CD14-positive monocyte (primary cell): Measurements from ENCODE around the gene IGLL1. TPM values are rescaled to one million over a fixed set of nuclear protein-coding genes. Genes with fewer than 3 reads are reported as not detected.

ENCODE experiments used
- DNase-seq, 3 donors: peaks; one replicate each; pipeline ENCODE4 v3.0.0-alpha.2; 2011 to 2022
- H2AFZ ChIP-seq: 2 replicates; pipeline ENCODE4 v1.6.0; 2012; ENCODE audit warnings: mild to moderate bottlenecking, low read depth, low read length, inconsistent platforms; ENCODE audit not compliant: insufficient read depth, poor library complexity, severe bottlenecking
- H3K27ac ChIP-seq, 2 donors: 1 replicate in 1 of 2; 2 replicates in 1 of 2; pipeline ENCODE4 v1.5.1; 2012 to 2013; ENCODE audit warnings: low read length in 2 of 2, control low read depth in 1 of 2, inconsistent platforms in 1 of 2, low read depth in 1 of 2, mild to moderate bottlenecking in 1 of 2
- H3K27me3 ChIP-seq, 2 donors: one replicate each; pipeline versions ENCODE4 v1.6.0 to v1.6.1; 2011 to 2013; ENCODE audit warnings: low read length in 2 of 2; ENCODE audit not compliant: control insufficient read depth in 2 of 2, insufficient read depth in 2 of 2
- H3K36me3 ChIP-seq, 2 donors: replicated peaks in 1 of 2; 1 replicate in 1 of 2; 2 replicates in 1 of 2; pipeline versions ENCODE4 v1.5.1 to v1.6.1; 2012 to 2013; ENCODE audit warnings: low read length in 2 of 2, control low read depth in 1 of 2, inconsistent platforms in 1 of 2, mild to moderate bottlenecking in 1 of 2; ENCODE audit not compliant: insufficient read depth in 2 of 2, control insufficient read depth in 1 of 2
- H3K4me1 ChIP-seq, 2 donors: 1 replicate in 1 of 2; 2 replicates in 1 of 2; pipeline versions ENCODE4 v1.5.1 to v1.6.1; 2012 to 2013; ENCODE audit warnings: low read length in 2 of 2, control low read depth in 1 of 2, inconsistent platforms in 1 of 2, mild to moderate bottlenecking in 1 of 2, moderate library complexity in 1 of 2; ENCODE audit not compliant: insufficient read depth in 2 of 2, control insufficient read depth in 1 of 2
- H3K4me2 ChIP-seq: replicated peaks from 2 replicates; pipeline ENCODE3; 2012; ENCODE audit warnings: low read length, moderate library complexity, mild to moderate bottlenecking; ENCODE audit not compliant: poor library complexity, severe bottlenecking; ENCODE audit errors: extremely low read depth
- H3K4me3 ChIP-seq, 3 experiments: fragments of 200-600 bp in 1 of 3; sonication (generic) in 1 of 3; replicated peaks in 1 of 3; 1 replicate in 2 of 3; 2 replicates in 1 of 3; pipeline ENCODE4 v1.5.1; 2011 to 2013; ENCODE audit warnings: low read length in 3 of 3, mild to moderate bottlenecking in 3 of 3, control low read depth in 2 of 3, low read depth in 2 of 3, inconsistent platforms in 1 of 3, moderate library complexity in 1 of 3
- H3K79me2 ChIP-seq: 2 replicates; pipeline ENCODE4 v1.6.0; 2012; ENCODE audit warnings: mild to moderate bottlenecking, control low read depth, inconsistent platforms, low read length, moderate library complexity; ENCODE audit not compliant: insufficient read depth
- H3K9ac ChIP-seq: 2 replicates; pipeline ENCODE4 v1.6.0; 2017; ENCODE audit warnings: low read length, mild to moderate bottlenecking; ENCODE audit not compliant: insufficient read depth, poor library complexity, severe bottlenecking
- H3K9me3 ChIP-seq, 2 donors: replicated peaks in 1 of 2; 1 replicate in 1 of 2; 2 replicates in 1 of 2; pipeline versions ENCODE4 v1.5.1 to v1.6.1; 2012 to 2013; ENCODE audit warnings: low read length in 2 of 2, control low read depth in 1 of 2; ENCODE audit not compliant: control insufficient read depth in 1 of 2, insufficient read depth in 1 of 2
- H4K20me1 ChIP-seq: 2 replicates; pipeline ENCODE4 v1.6.0; 2012; ENCODE audit warnings: mild to moderate bottlenecking, low read length, control low read depth, moderate library complexity; ENCODE audit not compliant: insufficient read depth
- H3K27ac Mint-ChIP-seq, 7 donors: one replicate each; pipeline ENCODE4 v1.8.0; 2020; ENCODE audit warnings: mild to moderate bottlenecking in 7 of 7, mixed read lengths in 7 of 7, moderate library complexity in 6 of 7, inconsistent platforms in 2 of 7
- H3K27me3 Mint-ChIP-seq, 3 donors: one replicate each; pipeline ENCODE4 v1.8.0; 2021 to 2022; ENCODE audit warnings: low read depth in 3 of 3, mild to moderate bottlenecking in 3 of 3, mixed read lengths in 3 of 3, moderate library complexity in 3 of 3, inconsistent platforms in 1 of 3
- H3K36me3 Mint-ChIP-seq, 2 donors: one replicate each; pipeline ENCODE4 v1.8.0; 2020; ENCODE audit warnings: mixed read lengths in 2 of 2, inconsistent platforms in 1 of 2, mild to moderate bottlenecking in 1 of 2
- H3K4me1 Mint-ChIP-seq: one replicate; pipeline ENCODE4 v1.8.0; 2020; ENCODE audit warnings: mild to moderate bottlenecking, mixed read lengths
- H3K4me3 Mint-ChIP-seq, 2 donors: one replicate each; pipeline ENCODE4 v1.8.0; 2020; ENCODE audit warnings: mild to moderate bottlenecking in 2 of 2, mixed read lengths in 2 of 2, moderate library complexity in 1 of 2
- H3K9me3 Mint-ChIP-seq, 7 donors: one replicate each; pipeline ENCODE4 v1.8.0; 2020 to 2022; ENCODE audit warnings: mixed read lengths in 7 of 7, mild to moderate bottlenecking in 6 of 7, moderate library complexity in 6 of 7, inconsistent platforms in 2 of 7
- WGBS: methylation state at CpG from one replicate; pipeline ENCODE4 v1.1.5; 2013; ENCODE audit warnings: missing lambda C conversion rate; ENCODE audit not compliant: insufficient coverage; 5-methylcytosine and 5-hydroxymethylcytosine counted together
- intact Hi-C, 2 donors: fragments of 100-400 bp; cut with micrococcal nuclease; formaldehyde crosslinking; loops; one replicate each; pipeline versions ENCODE4 v1.15.0 to v1.15.1; 2023
- polyA plus RNA-seq, 3 donors: library from polyadenylated mRNA; depleted of rRNA in 1 of 3; unstranded in 2 of 3; stranded (reverse) in 1 of 3; fragments of 300-500 nt in 2 of 3; fragments of >200 nt in 1 of 3; fragmentation: Illumina TruSeq in 2 of 3; gene quantifications; 1 replicate in 2 of 3; 2 replicates in 1 of 3; pipeline ENCODE4 v1.2.3, GENCODE V29; 2012 to 2021
- TF ChIP-seq, protein P1 (sequence below): fragments of 200-600 bp; IDR thresholded peaks from one replicate; pipeline ENCODE4 v1.8.0; 2022; ENCODE audit warnings: antibody characterized with exemption, mild to moderate bottlenecking

Gene IGLL1
- polyA plus RNA-seq, 3 donors = not detected

DNA sequence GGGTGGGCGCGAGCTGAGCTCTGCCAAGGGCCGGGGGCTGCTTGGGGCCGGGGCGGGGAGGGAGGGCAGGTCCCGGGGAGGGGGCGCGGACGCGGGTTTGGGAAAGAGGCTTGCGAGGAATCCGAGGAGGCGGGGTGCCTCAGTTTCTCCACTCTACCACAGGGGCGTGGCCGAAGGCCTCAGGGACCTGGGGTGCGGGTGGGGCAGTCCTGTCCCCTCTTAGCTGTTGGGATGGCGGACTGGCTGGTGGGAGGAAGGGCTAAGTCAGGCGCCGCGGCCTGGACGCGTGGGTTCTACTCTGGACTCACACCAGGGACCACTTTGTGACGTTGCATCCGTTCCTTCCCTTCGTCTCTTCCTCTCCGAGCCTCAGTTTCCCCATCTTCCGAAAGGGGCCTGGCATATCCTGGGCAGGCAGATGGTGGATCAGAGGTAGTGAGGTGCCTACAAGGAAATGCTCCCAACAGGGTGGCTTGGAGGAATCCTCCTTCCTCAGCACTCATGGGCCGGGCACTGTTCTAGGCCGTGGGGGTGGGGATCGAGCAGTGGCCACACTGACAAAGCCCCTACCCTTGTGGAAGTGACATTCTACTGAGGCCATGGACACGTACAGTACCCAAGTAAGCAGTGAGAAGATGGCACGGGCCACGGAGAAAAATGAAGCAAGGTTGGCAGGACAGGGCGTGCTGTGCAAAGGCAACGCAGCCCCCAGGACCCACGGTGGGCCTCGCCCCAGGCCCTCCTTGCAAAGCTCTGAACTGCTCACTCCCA, 13.2 kb downstream of the IGLL1 start:
- H3K4me3 Mint-ChIP-seq = peak overlapping the region in 1 of 2 donors; percentile 77
- no peaks in the 10 kb centered on the region for H3K36me3 ChIP-seq
- H3K27me3 Mint-ChIP-seq = peaks cover 27 to 51% (median 29%) of the 10 kb centered on the region in 3 donors
- H3K27ac Mint-ChIP-seq = no peak overlapping the region
- peaks cover 7 to 12% of the 10 kb centered on the region in 2 donors for H3K4me1 ChIP-seq
- peak overlapping the region; percentile 63 for H2AFZ ChIP-seq
- intact Hi-C loops = no loop called here
- WGBS = 95% methylated on average over 10 of the region's 37 CpGs
- H3K4me3 ChIP-seq = no peak overlapping the region
- peaks cover 12 to 29% of the 10 kb centered on the region in 2 donors for H3K27me3 ChIP-seq
- H3K4me2 ChIP-seq = peak overlapping the region; percentile 67
- TF ChIP-seq, protein P1, sequence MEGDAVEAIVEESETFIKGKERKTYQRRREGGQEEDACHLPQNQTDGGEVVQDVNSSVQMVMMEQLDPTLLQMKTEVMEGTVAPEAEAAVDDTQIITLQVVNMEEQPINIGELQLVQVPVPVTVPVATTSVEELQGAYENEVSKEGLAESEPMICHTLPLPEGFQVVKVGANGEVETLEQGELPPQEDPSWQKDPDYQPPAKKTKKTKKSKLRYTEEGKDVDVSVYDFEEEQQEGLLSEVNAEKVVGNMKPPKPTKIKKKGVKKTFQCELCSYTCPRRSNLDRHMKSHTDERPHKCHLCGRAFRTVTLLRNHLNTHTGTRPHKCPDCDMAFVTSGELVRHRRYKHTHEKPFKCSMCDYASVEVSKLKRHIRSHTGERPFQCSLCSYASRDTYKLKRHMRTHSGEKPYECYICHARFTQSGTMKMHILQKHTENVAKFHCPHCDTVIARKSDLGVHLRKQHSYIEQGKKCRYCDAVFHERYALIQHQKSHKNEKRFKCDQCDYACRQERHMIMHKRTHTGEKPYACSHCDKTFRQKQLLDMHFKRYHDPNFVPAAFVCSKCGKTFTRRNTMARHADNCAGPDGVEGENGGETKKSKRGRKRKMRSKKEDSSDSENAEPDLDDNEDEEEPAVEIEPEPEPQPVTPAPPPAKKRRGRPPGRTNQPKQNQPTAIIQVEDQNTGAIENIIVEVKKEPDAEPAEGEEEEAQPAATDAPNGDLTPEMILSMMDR = no peak
- peaks cover 0 to 14% (median 2%) of the 10 kb centered on the region in 7 donors for H3K9me3 Mint-ChIP-seq
- H4K20me1 ChIP-seq = no peaks in the 10 kb centered on the region
- H3K36me3 Mint-ChIP-seq = peaks cover 0 to 2% of the 10 kb centered on the region in 2 donors
- H3K9ac ChIP-seq = no peak overlapping the region
- H3K4me1 Mint-ChIP-seq = peaks cover 6% of the 10 kb centered on the region
- no peak overlapping the region for H3K27ac ChIP-seq
- no peaks in the 10 kb centered on the region for H3K79me2 ChIP-seq
- DNase-seq = no peak
- H3K9me3 ChIP-seq = no peaks in the 10 kb centered on the region

DNA sequence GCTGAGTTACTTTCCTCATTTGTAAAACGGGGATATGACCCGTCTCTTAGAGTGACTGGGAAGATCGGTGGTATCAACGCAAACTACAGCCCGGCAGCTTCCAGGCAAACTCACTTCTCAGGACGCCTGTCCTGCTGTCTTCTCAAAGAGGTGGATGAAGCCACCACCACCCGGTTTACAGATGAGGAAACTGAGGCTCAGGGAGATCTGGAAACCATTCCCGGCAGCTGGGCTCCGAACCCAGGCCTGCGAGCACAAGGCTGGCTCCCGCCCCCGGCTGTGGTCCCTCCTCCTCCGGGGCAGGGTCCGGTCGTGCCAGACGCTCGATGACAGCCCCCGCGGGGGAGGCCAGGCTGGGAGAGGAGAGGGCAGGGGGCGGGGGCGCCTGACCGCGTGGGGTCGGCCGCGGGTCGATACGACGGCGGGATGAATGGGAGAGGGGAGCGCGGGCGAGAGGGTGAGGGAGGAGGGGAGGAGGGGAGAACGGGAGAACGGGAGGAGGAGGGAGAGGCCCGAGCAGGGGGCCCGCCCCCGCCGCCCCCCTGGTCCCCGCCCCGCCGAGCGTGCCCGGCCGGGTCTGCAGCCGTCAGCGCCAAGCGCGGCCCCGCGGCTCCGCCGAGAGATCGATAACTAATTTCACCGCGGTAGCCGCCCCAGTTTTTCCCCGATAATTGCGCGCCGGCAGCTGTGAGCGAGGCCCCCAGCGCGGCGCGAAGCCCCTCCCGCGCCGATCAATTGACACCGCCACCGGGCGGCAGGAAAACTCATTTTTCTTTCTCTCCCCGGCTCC, 14.0 kb downstream of the IGLL1 start:
- Histone ChIP-seq H2AFZ (peak overlapping the region; percentile 63), H3K4me3 (peak overlapping the region in 1 of 3 experiments; percentile 64), H3K9ac (peak overlapping the region; percentile 36), H3K36me3 (no peaks in the 10 kb centered on the region), H3K79me2 (no peaks in the 10 kb centered on the region), H3K27me3 (peaks cover 12 to 29% of the 10 kb centered on the region in 2 donors), H3K9me3 (no peaks in the 10 kb centered on the region), H3K27ac (no peak overlapping the region), H3K4me2 (peak overlapping the region; percentile 67), H3K4me1 (peaks cover 7 to 12% of the 10 kb centered on the region in 2 donors), H4K20me1 (no peaks in the 10 kb centered on the region)
- no peak for DNase-seq
- Mint-ChIP-seq H3K4me3 (peak overlapping the region; percentile 70 to 92), H3K36me3 (peaks cover 0 to 2% of the 10 kb centered on the region in 2 donors), H3K27ac (no peak overlapping the region), H3K9me3 (peaks cover 0 to 12% (median 2%) of the 10 kb centered on the region in 7 donors), H3K27me3 (peaks cover 27 to 51% (median 29%) of the 10 kb centered on the region in 3 donors), H3K4me1 (peaks cover 6% of the 10 kb centered on the region)
- intact Hi-C loops = no loop called here
- under 1% methylated on average over 65 of the region's 73 CpGs for WGBS
- TF ChIP-seq, protein P1 = no peak
